Raji (cell line): ENCODE measurements around the gene ABCA2.

ENCODE experiments used
- POLR2A ChIP-seq: IDR thresholded peaks from 2 replicates; pipeline ENCODE4 v1.6.1; 2011; ENCODE audit warnings: low read depth, low read length, control low read depth; ENCODE audit not compliant: insufficient read depth

ABCA2 gene

GRCh38 chr9:136969774-136970173 lies 58.3 kb downstream of the ABCA2 start:
- no peak for TF ChIP-seq POLR2A

DNA sequence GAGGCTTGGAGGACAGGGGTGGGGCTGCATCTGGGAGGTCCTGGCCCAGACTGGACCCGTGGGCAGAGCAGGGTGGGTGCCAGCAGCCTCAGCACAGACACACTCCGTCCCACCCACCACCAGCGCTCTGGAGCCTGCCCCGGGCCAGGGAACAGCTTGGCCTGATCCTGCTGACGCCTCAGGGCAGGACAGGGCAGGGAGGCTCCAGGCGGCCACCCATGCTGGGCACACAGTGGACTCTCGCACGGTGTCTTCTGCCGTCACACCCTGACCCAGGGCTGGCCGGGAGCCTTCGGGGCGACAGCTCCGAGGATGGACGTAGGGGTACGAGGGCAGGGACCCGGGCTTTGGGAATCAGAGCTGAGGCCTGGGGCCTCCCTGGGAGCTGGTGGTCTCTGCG lies 58.9 kb downstream of the ABCA2 start:
- TF ChIP-seq POLR2A: no peak

DNA sequence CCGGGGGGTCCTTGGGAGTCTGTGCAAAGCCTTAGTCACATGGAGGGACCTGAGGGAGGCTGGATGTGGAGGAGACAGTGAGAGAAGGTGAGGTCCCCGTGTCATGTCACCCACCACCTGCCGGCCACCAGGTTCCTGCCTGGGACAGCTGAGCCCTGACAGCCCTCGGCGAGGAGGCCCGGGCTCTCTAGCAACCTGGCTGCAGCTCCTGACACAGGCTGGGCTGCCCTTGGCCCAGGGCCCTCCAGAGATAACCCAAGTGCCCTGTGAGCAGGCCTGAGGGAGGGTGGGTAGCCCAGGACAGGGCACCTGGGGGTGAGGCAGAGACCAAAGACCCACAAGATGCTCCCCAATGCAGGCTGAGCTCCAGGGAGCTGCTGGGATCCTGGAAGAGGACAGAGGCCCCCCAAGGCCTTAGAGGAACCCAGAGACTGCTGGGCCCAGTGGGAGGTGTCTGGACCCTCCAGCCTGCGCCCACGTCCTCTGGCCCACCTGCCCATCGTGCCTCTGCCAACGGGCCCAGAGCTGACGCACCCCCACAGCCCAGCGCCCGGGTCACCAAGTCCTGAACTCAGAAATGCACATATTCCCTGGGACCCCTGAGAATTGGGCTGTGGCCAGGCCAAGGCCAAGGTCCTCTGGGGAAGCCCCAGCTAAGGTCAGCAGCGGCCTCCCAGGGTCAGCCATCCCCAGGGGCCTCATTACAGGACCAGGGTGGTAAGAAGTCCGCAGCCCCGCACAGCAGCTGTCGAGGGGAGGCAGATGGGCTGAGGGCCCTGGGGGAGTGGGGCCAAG lies 59.5 kb downstream of the ABCA2 start:
- TF ChIP-seq POLR2A: no peak

DNA sequence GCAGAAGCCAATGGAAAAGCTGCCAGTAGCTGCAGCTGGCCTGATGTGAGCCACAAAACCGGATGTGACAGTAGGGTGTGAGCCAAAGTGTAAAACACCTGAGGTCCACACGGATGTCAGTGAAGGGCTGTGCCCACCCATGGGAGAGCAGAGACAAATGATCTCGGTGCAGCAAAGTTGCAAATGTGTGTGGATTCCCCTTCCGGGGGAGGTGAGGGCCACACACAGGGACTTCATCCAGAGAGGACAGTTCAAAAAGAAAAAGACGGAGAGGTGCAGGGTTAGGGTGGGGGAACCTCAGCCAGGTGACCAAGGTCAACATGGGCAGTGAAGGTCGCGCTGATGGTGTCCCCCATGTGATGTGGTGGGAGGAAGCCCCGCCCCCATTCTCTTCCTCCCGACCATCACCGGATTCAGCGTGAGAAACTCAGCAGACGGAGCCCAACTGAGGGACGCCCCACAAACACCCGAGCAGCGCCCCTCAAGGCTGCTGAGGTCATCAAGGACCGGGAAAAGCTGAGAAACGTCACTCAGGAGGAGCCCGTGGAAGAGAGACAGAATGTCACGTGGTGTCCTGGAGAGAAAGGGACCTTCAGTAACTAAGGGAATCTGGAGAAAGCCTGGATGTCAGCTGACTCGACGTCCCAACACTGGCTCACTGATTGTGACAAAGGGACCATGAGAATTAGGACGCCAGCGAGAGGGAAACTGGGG lies 62.1 kb downstream of the ABCA2 start:
- TF ChIP-seq POLR2A: no peak

DNA sequence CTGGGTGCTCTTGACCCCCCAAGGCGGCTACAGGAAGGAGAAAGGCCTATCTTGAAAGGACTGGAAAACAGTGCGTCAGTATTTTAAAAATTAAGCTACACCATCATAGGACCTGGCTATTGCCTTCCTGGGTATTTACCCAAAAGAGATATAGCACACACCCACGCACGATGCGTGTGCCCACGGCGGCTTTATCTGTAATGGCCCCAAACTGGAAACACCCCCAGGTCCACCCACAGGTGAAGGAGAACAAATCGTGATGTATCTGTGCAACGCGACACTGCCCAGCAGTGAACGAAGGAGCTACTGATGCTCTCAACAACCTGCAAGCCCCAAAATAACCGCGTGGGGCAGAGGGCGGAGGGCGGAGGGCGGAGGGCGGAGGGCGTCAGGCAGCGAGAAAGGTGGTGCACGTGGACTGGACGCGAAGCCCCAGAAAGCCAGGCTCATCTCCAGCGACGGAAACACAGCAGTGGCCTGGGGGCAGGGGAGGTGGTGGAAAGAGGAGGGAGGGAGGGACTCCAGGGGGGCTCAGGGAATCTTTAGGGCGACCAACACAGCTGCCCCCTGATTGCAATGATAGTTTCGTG lies 63.1 kb downstream of the ABCA2 start:
- no peak for TF ChIP-seq POLR2A

GRCh38 chr9:136964171-136964689 lies 63.8 kb downstream of the ABCA2 start:
- TF ChIP-seq POLR2A: no peak

DNA sequence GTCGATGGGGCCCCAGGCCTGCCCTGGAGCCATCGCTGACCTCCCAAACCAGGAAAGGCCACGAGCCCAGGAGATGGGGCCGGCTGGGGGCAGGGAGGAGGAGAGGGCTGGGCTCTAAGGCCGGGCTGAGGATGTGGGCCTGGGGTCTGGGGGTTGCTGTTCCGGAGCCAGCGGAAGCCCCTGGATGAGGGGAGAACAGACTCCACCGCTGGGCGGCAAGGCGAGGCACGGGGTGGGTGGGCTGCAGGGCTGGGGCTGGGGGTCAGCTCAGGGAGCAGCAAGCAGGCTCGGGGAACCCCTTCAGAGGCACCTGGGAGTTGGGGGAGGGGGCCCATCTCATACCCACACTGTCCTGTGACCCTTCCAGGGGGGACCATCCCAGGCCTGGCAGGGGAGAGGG lies 64.3 kb downstream of the ABCA2 start:
- no peak for TF ChIP-seq POLR2A

- TF ChIP-seq POLR2A: no peak
These were observed 64.7 kb downstream of the ABCA2 start for GRCh38 chr9:136963341-136963740.

- TF ChIP-seq POLR2A: no peak
These were observed 65.3 kb downstream of the ABCA2 start for GRCh38 chr9:136962701-136963248.

- no peak for TF ChIP-seq POLR2A
These were observed 65.9 kb downstream of the ABCA2 start for GRCh38 chr9:136962163-136962562.

DNA sequence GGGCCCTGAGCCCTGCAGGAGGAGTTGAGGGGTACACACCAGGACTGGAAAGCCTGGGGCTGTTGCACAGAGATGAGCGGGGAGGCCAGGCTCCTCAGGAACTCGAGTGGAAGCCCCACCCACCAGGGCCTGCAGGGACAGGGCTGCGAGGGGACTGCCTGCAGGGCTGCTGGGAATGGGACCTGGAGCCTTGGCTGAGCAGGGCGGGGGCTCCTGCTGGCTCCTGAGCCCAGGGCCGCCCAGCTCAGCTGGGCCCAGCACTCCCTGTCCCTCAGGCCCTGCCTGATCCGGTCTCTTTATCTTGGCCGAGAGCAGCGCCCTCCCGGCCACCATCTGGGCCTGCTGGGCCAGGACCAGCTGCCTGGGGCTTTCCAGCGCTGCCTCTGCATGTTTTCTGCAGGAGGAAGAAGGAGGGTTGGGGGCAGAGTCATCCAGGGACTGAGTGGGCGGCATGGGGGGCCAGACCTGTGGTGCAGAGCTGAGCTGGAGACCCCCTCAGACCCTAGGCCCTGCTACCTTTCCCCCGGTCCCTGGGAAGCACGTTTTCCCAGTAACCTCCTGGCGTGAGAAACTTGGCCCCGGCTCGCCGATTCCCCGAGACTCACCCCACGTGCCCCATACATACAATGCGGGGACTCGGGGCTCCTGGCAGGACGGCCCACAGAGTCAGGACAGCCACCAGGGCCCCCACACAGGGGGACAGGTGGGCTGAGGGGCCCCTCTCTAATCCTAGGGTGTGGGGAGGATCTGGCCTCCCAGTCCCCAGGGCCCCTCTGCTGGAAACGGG lies 66.6 kb downstream of the ABCA2 start:
- TF ChIP-seq POLR2A: no peak

DNA sequence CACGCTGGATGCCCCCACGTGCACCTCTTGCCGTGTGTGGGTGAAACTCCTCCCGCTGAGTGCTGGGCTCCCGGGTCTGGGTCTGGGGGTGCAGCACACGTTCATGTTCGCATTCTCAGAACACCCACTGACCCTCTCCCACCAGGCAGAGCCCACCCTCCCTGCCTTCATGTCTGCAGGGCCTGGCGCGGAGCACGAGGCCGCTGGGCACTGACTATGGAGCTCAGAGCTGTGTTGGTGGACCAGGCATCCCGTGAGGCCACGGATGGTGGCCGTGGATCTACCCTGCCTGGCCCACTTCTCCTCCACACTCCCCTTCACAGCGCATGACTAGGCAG lies 67.1 kb downstream of the ABCA2 start:
- no peak for TF ChIP-seq POLR2A

GRCh38 chr9:136960212-136960937 lies 67.7 kb downstream of the ABCA2 start:
- no peak for TF ChIP-seq POLR2A
